Pulmonary artery endothelial cell (primary cell): ENCODE results near the gene BRF1. TPM values are rescaled to one million over a fixed set of nuclear protein-coding genes. Genes with fewer than 3 reads are reported as not detected.

Experiments
- DNase-seq: peaks from one replicate; pipeline ENCODE4 v3.0.0-alpha.2; 2011; ENCODE audit warnings: low read depth, low spot score
- total RNA-seq: library from RNA; depleted of rRNA; stranded (reverse); fragments of >200 nt; gene quantifications from 2 replicates; pipeline ENCODE4 v1.2.3, GENCODE V29; 2014

BRF1 gene
- total RNA-seq, 1 donor from 2014 or later: 33.1 TPM

DNA sequence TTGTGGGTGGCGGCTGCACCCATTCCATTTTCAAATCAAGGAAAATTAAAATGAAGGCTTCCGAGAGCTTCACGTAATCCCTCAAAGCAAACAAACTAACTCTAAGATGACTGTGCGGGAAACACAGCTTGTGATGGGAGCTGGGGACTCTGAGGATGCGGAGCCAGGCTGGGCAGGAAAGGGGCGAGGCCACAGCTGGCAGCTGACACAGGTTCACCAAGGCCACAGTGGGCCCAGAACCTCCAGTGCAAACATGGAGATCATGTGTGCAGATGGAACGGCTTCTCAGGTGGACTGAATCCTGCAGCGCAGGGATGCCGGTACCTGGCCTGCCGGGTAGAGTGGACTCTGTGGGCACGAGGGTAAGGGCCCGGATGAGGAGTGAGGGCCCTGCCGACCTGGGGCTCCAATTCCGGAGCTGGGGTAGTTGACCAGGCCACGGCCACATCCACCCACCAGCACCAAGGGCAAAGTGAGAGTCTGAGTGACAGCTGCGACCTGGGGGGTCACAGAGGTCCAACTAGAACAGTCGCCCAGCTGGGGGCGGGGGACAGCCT, 71.6 kb downstream of the BRF1 start:
- DNase-seq: no peak

DNA sequence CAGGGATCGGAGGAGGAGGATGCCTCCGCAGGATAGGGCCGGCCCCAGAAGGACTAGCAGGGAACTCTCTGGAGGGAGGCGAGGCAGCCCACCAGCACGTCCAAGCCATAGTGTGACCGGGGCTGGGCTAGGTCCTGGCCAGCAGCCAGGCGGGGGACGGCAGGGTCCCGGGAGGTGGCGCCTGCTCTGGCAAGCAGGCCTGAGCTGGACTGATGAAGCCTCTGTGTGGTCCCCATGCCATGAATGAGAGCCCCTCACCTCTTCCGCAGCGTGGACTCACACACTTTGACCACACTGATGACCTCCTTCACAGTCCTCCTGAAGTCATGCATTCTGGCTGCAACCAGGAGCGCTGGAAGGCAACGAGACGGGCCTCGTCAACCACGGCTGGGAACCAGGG, 72.2 kb downstream of the BRF1 start:
- no peak for DNase-seq

DNA sequence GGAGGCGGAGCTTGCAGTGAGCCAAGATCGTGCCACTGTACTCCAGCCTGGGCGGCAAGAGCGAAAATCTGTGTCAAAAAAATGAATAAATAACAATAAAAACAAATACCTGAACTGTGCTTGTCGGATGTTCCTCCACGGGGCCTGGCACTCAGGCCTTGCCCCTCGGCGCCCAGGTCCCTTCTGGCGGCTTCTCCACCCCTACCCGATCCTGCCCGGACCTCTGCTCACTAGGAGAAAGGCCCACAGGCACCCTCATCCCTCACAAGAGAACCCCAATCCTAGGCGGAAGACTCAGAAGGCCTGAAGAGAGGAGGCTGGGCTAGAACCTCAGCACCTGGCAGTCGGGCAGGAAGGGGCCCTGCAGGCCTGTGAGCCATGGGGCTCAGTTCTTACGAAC, 73.5 kb downstream of the BRF1 start:
- no peak for DNase-seq

- no peak for DNase-seq
These were observed 74.6 kb downstream of the BRF1 start for GRCh38 chr14:105226198-105226597.

DNA sequence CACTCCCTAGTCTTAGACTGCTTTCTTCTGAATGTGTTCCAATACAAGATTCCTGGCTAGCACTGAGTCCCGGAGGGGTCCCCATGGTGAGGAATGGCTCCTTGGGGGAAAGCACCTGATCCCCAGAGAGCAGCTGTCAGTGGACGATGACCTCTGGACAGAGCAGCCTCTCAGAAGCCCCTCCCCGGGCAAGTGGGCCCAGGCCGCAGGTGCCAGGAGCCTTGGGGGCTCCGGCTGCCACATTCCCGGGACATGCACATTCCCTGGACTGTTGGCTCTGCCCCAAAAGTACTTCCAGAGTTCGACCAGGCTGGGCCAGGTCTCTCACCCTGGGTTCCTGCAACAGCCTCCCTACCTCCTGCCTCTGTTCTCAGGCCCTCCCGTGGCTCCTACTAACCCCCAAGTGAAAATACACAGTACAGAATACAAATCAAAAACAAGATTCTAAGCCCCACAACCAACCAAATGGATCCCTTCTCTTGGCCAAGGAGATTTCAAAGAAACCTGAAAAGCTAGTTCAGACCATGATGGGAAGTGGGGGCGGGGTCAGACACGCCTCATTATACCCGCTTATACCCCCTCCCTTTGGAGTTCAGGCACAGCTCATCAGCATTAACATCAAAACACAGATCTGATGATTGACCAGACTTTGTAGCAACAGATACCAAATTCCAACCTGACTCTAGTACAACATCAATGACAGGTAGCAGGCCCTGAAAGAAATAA, 75.8 kb downstream of the BRF1 start:
- DNase-seq: no peak

DNA sequence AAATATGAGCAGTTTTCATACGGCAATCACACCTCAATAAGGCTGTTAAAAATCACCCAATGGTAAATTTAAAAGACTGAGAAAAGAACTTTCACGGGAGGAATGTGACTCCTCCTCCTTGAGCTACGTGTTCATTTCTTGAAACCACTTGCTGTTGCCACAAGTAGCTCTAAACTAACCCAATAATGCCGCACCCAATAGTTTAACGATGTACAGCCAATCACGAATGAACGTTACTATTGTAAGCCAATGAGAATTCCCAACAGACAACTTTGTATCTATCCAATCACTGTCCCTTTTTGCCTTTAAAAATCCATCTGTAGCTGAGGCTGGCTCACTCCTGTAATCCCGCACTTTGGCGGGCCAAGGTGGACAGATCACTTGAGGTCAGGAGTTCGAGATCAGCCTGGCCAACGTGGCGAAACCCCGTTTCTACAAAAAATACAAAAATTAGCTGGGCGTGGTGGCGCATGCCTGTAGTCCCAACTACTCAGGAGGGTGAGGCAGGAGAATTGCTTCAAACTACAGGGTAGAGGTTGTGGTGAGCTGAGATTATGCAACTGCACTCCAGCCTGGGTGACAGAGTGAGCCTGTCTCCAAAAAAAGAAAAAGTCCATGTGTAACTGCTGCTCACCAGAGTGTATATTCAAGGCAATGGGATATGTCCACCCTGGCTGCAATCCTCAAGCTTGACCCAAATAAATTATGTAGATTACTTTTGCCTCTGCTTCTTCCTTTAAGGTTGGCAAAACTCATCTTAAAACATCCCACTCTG, 76.8 kb downstream of the BRF1 start:
- no peak for DNase-seq

DNA sequence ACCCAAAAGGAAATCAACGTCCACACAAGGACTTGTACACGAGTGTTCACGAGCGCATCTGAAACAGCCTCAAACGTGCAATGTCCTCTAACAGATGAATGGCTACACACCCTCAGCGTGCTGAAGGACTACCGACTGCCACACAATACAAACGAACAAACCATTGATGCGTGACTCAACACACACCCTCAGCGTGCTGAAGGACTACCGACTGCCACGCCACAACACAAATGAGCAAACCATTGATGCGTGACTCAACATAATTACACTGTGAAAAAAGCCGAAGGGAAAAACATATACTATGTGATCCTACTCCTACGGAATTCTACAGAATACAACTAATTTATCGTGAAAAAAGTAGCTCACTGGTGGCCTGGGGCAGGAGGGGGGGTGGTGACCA, 77.5 kb downstream of the BRF1 start:
- DNase-seq: no peak

DNA sequence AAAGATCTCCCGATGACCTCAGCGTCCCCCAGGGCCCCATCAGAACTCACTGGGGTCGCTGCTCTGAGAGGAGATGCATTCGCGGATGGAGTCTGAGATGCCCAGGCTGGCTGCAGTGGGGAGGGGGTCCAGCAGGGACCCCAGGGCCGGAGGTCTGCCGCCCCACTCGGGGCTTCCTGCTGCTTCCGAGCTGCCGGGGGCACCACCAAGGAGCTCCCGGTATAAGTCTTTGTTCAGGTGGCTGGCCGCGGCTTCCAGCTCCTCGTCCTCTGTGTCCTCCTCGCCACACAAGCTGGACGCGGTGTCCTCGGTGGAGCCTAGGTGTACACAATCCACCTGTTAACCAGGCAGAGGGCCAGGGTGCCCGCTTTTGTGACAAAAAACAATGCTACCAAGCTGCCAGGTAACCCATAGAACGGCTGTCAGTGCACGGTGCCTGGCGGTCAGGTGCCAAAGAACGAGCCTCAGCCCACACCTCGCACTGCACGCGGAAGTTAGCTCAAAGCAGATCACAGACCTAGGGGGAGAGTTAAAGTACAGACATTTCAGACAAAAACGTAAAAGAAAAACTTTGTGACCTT, 79.1 kb downstream of the BRF1 start:
- DNase-seq: no peak

- DNase-seq: no peak
These were observed 79.9 kb downstream of the BRF1 start for GRCh38 chr14:105220699-105221597.

GRCh38 chr14:105219753-105220152, 81.0 kb downstream of the BRF1 start:
- DNase-seq: no peak

GRCh38 chr14:105219043-105219612, 81.7 kb downstream of the BRF1 start:
- no peak for DNase-seq

DNA sequence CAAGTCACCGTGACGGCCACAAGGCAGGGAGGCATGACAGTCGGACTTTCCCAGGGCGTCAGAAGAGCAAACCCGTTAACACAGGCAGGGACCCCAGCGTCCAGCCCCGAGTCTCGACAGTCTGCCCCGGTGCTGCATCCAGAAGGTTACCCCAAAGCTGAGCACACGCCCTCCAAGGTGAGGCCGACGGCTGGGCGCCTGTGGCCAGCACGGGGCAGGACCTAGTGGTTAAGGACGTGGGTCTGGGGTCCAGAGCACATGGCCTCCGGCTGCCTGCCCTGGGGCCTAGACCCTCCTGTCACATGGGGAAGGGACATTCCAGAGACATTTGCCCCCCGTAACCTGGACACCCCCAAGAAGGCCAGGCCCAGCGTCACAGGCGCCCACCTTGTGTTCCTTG, 82.2 kb downstream of the BRF1 start:
- DNase-seq: no peak

DNA sequence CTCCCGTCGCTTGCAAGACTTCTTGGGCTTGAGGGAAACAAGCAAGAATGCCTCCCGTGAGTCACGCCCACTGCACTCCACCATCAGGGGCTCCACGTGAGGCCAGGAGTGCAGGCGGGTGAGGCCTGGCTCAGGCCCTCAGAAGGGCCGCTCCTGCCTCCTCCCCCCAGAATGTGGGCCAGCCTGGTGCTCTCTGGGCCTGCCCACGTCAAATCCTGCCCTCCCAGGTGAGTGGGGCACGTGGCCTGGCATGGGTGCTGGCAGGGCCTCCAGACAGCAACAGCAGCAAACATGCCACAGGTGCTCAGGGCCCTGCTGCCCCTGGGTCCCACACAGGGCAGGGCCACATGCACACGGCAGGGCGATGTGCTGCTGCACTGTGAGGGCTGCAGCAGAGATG, 83.0 kb downstream of the BRF1 start:
- DNase-seq: no peak

DNA sequence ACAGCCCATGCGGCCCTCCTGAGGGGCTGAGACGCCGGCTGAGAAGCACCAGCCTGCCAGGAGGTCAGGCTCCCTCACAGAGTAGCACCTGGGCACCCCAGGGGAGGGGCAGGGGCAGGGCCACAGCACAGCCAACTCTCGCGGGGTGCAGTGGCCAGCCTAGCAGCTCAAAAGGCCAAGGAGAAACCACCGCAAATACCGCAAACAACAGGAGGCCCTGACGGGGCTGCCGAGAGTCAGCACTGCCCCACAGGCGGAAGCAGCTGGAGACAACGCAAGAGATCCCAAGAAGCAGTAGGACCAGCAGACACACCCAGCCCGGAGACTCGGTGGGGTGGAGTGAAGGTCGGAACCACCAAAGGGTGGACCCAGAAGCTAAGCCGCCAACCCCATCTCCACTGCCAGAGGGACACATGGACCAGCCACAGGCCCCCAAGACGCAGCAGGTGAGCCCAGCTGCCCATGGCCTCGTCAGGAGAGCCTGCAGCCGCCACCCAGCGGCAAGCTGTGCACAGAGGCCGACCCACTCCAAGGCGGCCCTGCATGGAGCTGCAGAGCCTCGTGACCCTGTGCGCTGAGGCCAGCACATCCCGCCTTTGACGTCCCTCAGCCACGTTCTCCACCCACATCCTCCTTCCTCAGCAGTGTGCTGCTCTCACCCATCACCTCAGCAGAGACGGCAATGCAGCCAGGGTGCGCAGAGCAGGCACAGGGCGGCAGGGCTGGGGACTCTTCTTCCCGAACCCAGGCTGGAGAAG, 84.1 kb downstream of the BRF1 start:
- DNase-seq: no peak

DNA sequence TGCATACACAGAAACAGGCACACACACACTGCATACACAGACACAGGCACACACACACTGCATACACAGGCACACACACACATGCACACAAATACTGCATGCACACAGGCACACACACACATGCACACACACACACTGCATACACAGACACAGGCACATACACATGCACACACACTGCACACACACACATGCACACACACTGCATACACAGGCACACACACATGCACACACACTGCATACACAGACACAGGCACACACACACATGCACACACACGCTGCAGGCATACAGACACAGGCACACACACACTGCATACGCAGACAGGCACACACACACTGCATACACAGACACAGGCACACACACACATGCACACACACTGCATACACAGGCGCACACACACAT, 85.2 kb downstream of the BRF1 start:
- DNase-seq: no peak

- no peak for DNase-seq
These were observed 86.4 kb downstream of the BRF1 start for GRCh38 chr14:105214324-105214915.

DNA sequence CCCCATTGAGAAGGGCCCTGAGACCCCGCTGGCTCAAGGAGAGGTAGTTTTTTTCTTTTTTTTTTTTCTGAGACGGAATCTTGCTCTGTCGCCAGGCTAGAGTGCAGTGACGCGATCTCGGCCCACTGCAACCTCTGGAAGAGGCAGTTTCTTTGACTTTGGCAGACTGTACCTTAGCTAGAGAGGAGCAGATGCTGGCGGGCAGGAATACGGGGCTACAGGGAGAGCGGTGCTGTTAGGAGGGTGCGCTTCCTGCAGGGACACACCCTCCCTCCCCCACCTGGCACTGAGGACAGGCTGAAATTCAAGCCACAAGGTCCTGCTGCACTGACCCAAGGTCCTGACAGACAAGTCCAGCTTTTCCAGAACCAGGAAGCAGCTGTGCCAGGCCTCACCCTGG, 87.4 kb downstream of the BRF1 start:
- DNase-seq: no peak

DNA sequence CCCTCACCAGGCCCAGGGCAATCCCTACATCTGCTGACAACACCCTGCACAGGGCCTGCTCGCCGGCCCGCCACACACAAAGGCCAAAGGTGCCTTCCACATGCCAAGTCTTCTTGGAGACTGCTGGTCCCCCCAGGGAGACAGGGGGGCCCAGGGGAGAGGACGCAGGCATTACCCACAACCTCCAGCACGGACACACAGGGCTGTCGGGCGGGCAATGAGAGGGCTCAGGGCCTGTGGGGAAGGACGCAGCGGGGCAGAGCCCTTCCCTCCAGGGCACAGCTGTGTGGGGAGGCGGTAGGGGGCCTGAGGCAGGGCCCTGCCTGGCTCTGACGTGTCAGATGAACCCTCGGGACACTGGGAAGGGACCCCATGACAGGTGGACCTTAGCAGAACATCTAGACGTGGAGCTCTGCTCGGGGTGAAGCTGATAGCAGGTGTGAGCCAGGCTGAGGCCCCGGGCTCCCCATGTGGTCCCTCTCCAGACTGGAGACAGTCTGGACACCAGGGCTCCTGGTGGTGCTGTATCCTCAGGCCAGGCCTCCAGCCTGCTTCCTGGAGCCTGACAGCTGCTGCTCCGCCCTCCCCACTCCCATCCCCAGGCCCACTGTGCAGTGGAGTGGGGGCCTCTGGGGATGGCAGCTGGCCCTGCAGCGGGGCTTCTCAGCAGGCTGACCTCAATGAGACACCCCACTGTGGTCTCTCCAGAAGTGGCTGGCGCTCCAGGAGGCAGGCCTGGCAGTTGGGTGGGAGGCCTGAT, 88.1 kb downstream of the BRF1 start:
- no peak for DNase-seq

DNA sequence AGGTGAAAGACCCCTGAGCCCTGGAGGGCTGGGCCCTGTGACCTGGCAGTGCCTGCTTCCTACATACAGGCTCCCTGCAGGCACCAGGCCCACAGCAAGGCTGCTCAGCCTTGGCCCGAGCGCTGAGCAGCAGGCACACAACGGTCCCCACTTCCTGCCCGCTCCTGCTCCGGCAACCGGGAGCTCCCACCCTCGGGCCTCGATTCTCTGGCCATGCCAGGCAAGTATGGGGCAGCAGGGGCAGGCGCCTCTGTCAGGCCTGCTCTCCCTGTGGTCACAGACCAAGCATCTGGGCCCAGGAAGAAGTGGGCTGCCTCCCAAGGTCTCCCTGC, 89.1 kb downstream of the BRF1 start:
- no peak for DNase-seq
